Activated T-cell treated with anti-CD3 and anti-CD28 coated beads for 48 hours (primary cell): ENCODE data around the gene SIN3B.

Experiments used
- DNase-seq: peaks from one replicate; pipeline ENCODE4 v3.0.0-alpha.2; 2020; ENCODE audit warnings: low read depth

The SIN3B gene

GRCh38 chr19:16825312-16826052 is 3.7 kb upstream of the SIN3B start:
- DNase-seq = no peak

GRCh38 chr19:16829822-16830289 is 658 bp downstream of the SIN3B start:
- no peak for DNase-seq

- DNase-seq = no peak
Observed at GRCh38 chr19:16830679-16831078, 1.5 kb downstream of the SIN3B start.

- DNase-seq = no peak
Observed at GRCh38 chr19:16831531-16831930, 2.3 kb downstream of the SIN3B start.

- no peak for DNase-seq
Observed at GRCh38 chr19:16834747-16835146, 5.5 kb downstream of the SIN3B start.

GRCh38 chr19:16836115-16837034 is 7.2 kb downstream of the SIN3B start:
- no peak for DNase-seq

GRCh38 chr19:16837035-16837362 is 7.8 kb downstream of the SIN3B start:
- no peak for DNase-seq

- no peak for DNase-seq
Observed at GRCh38 chr19:16841391-16841926, 12.3 kb downstream of the SIN3B start.

- DNase-seq = no peak
Observed at GRCh38 chr19:16846901-16847300, 17.7 kb downstream of the SIN3B start.

GRCh38 chr19:16847430-16847829 is 18.2 kb downstream of the SIN3B start:
- DNase-seq = no peak

GRCh38 chr19:16849168-16849567 is 20.0 kb downstream of the SIN3B start:
- no peak for DNase-seq

GRCh38 chr19:16850133-16850532 is 20.9 kb downstream of the SIN3B start:
- no peak for DNase-seq

GRCh38 chr19:16851031-16851712 is 22.0 kb downstream of the SIN3B start:
- no peak for DNase-seq

GRCh38 chr19:16853066-16853465 is 23.9 kb downstream of the SIN3B start:
- DNase-seq = no peak

GRCh38 chr19:16856091-16856490 is 26.9 kb downstream of the SIN3B start:
- no peak for DNase-seq

- DNase-seq = no peak
Observed at GRCh38 chr19:16859626-16860025, 30.4 kb downstream of the SIN3B start.

GRCh38 chr19:16860118-16860517 is 30.9 kb downstream of the SIN3B start:
- no peak for DNase-seq

GRCh38 chr19:16861011-16861410 is 31.8 kb downstream of the SIN3B start:
- DNase-seq = no peak

GRCh38 chr19:16861834-16862233 is 32.6 kb downstream of the SIN3B start:
- DNase-seq = no peak

GRCh38 chr19:16862826-16863415 is 33.7 kb downstream of the SIN3B start:
- no peak for DNase-seq

- no peak for DNase-seq
Observed at GRCh38 chr19:16867211-16867610, 38.0 kb downstream of the SIN3B start.
